HL-60 (cell line): ENCODE measurements around the gene RASD2.

Experiments
- GABPA ChIP-seq: IDR thresholded peaks from 2 replicates; pipeline ENCODE4 v1.6.1; 2012; ENCODE audit warnings: low read depth
- POLR2AphosphoS5 ChIP-seq: IDR thresholded peaks from 2 replicates; pipeline ENCODE4 v1.6.1; 2012; ENCODE audit warnings: low read depth
- TF ChIP-seq, protein P1 (sequence below): IDR thresholded peaks from one replicate; pipeline ENCODE4 v1.5.1; 2011; ENCODE audit warnings: low read length, control low read depth, inconsistent platforms; ENCODE audit not compliant: insufficient read depth

GRCh38 chr22:35533365-35534029 is 7.1 kb upstream of the RASD2 start:
- TF ChIP-seq, protein P1, sequence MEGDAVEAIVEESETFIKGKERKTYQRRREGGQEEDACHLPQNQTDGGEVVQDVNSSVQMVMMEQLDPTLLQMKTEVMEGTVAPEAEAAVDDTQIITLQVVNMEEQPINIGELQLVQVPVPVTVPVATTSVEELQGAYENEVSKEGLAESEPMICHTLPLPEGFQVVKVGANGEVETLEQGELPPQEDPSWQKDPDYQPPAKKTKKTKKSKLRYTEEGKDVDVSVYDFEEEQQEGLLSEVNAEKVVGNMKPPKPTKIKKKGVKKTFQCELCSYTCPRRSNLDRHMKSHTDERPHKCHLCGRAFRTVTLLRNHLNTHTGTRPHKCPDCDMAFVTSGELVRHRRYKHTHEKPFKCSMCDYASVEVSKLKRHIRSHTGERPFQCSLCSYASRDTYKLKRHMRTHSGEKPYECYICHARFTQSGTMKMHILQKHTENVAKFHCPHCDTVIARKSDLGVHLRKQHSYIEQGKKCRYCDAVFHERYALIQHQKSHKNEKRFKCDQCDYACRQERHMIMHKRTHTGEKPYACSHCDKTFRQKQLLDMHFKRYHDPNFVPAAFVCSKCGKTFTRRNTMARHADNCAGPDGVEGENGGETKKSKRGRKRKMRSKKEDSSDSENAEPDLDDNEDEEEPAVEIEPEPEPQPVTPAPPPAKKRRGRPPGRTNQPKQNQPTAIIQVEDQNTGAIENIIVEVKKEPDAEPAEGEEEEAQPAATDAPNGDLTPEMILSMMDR, result no peak
- TF ChIP-seq GABPA (no peak), POLR2AphosphoS5 (no peak)
